Dermis microvascular lymphatic vessel endothelial cell (primary cell): ENCODE measurements around the gene PPP1R14D. TPM values are rescaled to one million over a fixed set of nuclear protein-coding genes. Genes with fewer than 3 reads are reported as not detected.

Source experiments
- DNase-seq, 2 donors: peaks; one replicate each; pipeline versions ENCODE4 v3.0.0 to v3.0.0-alpha.2; 2010; ENCODE audit warnings: low read depth in 2 of 2
- total RNA-seq: library from RNA; depleted of rRNA; stranded (reverse); fragments of >200 nt; gene quantifications from 2 replicates; pipeline ENCODE4 v1.2.1, GENCODE V29; 2014

Gene PPP1R14D
- total RNA-seq, 1 donor from 2014 or later, result not detected

DNA sequence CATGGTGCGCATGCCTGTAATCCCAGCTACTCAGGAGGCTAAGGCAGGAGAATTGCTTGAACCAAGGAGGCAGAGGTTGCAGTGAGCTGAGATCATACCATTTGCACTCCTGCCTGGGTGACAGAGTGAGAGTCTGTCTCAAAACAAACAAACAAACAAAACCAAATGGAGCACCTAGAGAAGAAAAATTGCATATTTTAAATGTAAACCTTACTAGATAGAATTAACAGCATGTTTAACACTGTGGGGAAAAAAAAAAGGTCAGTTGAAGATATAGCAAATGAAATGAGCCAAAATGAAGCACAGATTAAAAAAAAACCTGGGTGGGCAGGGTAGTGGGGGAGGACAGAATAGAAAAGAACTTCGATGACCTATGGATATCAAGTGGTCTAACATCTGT lies 7.3 kb downstream of the PPP1R14D start:
- DNase-seq, result no peak

DNA sequence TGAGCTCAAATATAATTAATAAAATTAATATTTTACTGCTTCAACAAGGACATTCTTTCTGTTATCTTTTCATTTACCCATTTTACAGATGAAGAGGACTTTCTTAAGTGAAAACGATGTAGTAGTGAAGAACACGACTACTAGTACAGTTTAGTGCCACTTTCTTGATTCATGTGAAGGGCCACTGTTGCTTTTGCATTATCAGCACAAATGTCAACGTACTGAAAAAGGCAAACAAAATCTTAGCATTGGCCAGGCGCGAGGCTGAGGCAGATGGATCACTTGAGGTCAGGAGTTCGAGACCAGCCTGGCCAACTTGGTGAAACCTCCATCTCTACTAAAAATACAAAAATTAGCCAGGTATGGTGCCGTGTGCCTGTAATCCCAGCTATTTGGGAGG lies 9.5 kb downstream of the PPP1R14D start:
- DNase-seq, result no peak

DNA sequence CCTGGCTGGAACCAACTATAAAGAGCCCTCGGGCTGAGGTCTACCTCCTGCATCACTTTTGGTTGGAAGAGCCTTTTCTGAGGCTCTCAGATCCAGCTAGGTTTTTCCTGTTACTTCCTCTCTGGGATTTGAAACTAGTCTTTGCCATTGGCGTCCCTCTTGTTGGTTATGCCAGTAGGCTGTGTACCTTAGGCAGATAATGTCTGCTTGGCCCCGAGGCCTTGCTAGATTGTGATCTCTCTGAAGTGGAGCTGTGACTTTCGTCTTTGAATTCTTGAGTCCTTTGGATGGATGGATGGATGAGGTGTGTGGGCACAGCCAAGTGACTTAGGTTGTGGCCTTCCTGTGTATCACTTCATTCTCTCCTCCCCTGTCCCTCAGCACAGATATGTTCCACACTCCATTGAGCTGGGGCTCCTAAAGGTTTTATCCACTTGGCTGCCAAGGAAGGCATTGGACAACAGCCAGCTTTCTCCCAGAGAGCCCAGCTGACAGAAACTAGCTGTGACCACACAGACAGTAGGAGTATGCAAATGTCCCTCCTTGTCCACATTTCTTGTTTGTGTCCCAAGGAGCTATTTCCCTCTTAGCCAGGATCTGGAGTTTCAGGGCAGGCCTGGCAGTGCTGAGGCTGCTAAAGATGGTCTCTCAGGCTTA lies 13.3 kb downstream of the PPP1R14D start:
- DNase-seq, result no peak

DNA sequence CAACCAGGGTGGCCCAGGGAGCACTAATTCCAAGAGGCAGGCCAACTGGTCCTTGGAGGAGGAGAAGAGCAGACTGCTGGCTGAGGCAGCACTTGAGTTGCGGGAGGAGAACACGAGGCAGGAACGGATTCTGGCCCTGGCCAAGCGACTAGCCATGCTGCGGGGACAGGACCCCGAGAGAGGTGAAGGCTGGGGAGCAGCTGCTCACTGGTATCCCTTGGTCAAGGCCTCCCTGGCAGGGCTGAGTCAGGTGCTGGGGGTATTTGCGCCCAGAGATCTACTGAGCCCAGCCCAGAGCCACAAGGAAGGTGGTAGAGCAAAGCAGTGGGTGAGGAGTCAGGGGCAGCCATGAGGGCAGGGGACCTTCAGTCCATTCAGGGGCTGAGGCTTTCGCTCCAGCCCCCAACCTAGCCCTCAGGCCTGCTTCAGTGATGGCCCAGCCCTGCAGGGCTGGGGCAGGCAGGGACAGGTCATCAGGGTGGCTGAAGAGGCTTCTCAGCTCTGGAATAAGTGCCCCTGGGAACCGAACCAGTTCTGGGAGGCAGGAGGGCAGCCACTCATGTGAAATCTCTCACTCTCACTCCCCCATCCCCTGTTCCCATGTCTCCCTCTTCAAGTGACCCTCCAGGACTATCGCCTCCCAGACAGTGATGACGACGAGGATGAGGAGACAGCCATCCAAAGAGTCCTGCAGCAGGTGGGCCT lies 15.6 kb downstream of the PPP1R14D start:
- no peak for DNase-seq

DNA sequence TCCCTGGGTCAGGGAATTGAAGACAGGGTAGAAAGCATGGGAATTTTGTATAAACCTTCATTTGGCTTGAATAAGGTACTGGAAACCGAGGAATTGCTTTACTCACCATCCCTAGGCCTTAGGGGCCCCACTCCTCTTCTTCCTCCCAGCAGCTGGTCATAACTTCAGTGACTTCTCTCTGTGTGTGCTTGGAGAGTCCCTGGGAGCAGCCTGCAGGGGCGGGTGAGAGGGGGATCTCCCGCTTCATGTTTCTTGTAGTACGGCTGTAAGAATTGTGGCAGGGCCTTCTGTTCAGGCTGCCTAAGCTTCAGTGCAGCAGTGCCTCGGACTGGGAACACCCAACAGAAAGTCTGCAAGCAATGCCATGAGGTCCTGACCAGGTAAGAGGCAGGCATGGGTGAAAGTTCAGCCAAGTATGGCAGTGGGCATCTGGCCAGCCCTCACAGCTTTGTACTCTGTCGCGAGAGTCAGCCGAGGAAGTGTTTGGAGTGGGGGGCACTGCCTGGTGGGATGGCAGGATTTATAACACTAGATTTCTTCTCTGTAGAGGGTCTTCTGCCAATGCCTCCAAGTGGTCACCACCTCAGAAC lies 19.6 kb downstream of the PPP1R14D start:
- no peak for DNase-seq

DNA sequence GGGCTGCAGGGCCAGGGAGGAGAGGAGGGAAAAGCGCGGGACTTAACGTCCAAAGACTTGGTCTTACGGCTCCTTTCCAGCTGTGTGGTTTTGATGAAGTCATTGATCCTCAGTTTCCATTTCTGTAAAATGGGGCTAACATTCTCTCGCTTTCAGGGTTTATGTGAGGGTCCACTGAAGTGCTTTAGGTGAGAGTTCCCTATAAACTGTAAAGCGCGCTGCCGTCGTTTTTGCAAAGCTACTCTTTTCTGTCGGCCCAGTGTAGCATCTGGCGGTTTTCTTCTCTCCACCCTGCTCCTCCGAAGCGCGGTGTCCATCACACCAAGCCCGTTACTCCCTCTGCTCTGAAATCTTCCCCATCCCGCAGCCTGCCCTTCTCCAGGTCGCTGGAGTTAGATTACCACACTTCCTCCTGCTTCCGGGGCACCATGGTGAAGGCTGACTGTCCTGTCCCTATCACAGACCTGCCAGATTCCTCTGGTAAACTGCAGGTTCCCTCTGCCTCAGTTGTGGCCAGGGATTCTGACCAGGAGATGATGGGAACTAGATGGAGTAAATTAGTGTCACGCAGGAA lies 20.5 kb downstream of the PPP1R14D start:
- DNase-seq, result no peak

DNA sequence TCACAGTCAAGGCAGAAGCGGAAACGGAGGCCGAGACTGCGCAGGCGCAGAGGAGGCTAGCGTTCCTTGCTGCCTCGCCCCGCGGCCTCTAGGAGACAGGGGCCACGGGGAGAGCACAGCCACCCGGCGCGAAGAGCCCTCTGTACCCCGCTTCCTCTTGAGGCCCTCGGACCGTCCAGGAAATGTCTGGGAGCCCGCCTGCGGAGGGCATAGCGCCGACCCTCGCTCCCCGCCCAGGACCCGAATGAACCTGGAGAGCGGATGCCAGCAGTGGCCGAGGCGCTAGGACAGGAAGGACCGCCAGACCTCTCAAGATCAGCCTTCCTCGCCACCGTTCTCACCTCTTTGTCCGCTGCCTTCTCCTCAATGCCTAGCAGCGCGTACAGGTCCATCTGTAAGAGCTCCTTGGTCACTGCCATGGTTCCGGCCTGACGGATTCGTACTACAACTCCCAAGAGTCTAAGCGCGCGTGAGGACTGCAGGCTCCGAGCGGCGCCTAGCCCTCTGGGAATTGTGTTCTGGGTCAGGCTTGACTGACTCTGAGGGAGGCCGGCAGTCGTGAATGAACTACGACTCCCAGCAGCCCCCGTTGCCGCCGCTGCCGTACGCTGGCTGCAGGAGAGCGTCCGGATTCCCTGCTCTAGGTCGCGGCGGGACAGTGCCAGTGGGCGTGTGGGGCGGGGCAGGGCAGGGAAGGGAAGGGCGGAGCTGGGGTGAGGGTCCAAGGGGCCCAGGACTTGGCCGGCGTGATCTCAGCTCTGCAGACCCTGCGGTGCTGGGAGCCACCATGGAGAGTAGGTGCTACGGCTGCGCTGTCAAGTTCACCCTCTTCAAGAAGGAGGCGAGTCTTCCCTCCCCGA lies 21.2 kb downstream of the PPP1R14D start, which contains the start of the genes DNAJC17 and ZFYVE19:
Gene DNAJC17 (minus strand): TSS at position 446 of the 860 bp plus-strand sequence. CDS start 27 bp downstream, at position 419.
Gene ZFYVE19 (plus strand): TSS at position 62 of the 860 bp plus-strand sequence. CDS start 501 bp downstream, at position 563.
- DNase-seq, result peak; percentile 95 to 99

DNA sequence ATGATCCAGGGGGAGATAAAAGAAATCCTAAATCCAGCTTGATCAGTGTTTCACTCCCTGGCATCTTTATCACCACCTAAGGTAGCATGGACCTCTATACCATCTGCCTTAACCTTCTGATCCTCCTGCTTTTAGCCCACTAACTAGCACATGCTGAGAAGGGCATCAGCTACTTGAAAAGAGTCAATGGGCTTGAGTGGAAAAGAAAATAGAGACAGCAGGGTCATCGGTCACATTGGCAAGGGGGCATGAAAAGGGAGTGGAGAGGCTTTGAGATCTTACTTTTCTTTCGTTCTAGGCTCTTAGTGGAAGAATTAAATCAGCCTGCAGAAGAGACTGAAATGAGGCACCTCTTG lies 21.9 kb downstream of the PPP1R14D start:
- DNase-seq, result no peak

DNA sequence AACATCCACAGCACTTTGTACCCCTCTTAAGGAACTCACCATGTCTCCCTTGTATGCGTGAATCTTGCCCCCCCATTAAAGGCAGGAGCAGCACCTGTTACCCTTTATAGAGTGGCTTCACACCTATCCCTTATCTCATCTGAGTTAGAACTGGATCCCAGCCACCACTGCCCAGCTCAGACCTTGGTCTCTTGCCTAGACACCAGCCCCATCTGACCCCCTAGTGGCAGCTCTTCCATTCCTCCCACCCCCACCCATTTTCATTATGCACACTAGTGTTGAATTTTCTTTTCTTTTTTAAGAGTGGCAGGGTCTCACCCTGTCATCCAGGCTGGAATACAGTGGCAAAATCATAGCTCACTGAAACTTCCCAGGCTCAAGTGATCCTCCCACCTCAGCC lies 24.8 kb downstream of the PPP1R14D start:
- DNase-seq, result no peak

DNA sequence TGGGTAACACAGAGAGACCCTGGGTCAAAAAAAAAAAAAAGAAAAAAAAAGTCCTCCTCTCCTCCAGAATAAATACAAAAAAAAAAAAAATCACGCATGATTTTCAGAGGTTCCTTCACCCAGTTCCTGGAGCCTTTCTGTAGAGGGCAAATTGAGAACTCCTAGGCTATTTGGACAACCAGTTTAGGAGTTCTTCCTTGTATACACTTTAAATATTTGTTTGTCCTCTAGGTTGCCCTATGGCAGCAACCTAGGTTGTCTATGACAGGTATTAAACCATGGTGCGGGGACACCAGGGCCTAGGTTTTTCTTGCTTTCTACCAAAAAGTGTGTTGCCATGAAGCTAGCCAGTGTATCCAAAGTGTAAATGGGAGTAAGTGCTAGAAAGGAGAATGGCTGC lies 25.4 kb downstream of the PPP1R14D start:
- no peak for DNase-seq

DNA sequence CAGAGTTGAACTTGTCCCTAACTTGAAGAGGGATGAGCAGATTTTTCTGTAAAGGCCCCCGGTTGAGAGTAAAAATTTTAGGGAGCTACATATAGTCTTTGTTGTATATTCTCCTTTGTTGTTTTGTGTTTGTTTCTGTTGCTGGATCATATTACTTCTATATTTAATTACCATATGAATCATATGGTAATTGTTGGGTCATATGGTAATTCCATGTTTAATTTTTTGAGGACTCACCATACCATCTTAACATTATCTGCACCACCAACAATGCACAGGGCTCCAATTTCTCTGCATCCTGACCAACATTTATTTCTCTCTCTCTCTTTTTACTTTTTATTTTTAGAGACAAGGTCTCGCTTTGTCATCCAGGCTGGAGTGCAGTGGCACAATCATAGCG lies 29.0 kb downstream of the PPP1R14D start:
- no peak for DNase-seq

DNA sequence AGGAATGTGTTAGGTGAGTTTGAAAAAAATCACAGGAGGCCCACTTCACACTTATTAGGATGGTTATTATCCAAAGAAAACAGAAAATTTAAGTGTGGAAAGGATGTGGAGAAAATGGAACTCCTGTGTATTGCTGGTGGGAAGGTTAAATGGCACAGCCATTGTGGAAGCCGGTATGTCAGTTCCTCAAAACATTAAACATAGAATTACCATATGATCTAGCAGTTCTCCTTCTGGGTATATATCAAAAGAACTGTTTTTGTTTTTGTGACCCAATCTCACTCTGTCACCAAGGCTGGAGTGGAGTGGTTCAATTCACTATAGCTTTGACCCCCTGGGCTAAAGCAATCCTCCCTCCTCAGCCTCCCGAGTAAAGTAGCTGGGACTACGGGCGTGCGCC lies 32.0 kb downstream of the PPP1R14D start:
- DNase-seq, result peak in 1 of 2 donors; percentile 15

DNA sequence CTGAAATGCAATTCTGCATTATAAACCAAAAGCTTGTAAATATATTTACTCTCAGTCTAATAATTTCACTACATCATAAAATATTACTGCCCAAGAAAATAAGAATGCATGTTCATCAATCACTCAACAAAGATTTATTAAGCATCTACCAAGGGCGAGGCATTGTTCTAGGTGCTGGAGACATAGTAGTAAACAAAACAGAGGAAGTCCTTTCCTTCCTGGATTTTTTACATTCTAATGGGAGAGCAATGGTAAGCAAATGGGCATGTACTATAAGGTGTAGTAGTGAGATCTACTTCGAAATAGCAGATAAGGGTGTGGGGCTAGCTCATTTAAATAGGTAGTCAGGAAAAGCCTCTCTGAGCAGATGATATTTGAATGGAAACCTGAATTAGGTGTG lies 32.5 kb downstream of the PPP1R14D start:
- DNase-seq, result peak in 1 of 2 donors; percentile 85

DNA sequence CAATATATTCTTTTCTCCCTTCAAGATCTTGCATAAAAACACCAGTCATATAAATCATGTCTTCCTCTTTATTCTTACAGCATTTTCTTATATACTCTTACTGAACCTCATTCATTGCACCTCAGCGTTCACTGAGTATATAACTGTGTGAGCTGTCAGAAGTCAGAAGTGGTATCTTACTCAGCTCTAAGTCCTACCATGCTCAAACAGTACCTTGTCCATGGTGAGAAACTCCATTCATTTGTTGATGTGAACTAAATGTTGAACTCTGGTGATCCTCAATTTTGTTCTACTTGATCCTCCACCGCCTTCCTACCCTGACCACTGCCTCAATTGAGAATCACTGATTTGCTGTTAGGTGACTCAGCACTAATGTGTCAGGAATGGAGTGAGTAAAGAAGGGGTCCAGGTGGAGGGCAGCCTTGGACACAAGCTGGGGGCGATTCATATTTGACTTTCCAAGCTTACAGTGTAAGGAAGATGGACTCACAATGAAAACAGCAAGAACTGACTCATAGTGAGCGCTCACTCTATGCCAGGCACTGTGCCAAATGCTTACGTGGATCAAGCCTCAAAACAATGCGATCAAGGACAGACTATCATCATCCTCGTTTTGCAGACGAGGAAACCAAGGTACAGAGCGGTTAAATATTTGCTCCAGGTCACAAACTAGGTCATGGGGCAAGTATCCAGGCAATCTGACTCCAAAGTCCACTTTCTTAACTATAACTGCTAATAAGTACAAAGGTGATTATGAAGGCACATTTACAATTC lies 35.1 kb downstream of the PPP1R14D start:
- DNase-seq, result peak; percentile 91 to 99

DNA sequence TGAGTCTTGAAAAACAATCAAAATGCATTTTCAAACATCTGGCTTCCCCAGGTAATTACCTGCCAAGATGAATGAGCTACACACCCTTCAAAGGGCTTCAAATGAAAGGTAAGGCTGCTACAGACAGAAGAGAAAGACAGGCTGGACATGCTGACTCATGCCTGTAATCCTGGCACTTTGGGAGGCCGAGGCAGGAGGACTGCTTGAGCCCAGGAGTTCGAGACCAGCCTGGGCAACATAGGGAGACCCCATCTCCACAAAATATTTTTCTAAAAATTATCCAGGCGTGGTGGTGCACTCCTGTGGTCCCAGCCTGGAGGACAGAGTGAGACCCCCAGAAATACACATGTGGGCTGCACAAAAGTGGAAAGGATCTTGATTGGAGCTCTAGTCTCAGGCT lies 36.1 kb downstream of the PPP1R14D start:
- DNase-seq, result no peak

DNA sequence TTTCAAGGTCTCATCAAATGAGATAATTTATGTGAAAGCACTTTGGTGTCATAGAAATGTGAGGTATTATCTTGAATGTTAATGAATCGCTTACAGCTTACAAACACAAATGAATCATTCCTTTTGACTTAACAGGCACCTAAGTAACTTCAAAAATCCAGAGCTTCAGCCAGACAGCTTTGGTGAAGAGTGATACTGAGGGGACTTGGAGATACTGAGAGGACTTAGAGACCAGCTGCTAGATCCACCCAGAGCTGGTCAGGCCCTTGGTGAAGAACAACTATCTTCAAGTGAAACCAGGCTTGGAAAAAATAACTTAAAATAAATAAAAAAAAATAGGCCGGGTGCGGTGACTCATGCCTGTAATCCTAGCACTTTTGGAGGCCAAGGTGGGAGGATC lies 37.8 kb downstream of the PPP1R14D start:
- DNase-seq, result no peak

DNA sequence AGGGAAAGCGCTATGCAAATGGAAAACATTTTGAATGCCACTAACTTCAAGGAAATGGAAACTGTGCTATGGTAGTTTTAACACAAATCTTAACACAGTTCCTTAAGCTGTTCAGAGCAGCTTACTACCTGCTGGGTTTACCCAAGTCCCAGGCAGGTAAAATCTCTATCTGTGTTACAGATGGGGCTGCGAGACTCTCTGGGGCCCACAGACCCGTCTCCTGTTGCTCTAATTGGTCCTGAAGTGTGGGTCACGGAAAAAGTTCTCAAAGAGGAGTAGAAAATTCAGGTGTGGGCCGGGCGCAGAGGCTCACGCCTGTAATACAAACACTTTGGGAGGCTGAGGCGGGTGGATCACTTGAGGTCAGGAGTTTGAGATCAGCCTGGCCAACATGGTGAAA lies 38.5 kb downstream of the PPP1R14D start:
- DNase-seq, result no peak

DNA sequence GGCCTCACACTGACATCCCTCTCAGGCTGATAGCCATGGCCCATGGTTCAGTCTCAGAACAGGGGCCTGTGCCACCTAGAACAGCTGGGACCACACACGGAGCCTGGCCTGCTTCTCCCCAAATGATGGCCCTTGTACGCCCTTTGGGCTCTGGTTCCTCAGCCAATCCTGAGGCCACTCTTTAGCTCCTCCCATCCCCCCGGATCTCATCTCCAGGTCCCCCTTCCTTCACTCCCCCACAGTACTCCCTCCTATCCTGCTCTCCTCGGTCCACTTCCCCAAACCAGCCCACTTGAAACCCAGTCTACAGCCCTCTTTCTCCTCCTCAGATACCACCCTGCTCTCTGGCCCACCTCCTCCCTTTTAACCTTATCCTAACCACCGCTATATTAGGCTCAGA lies 39.4 kb downstream of the PPP1R14D start:
- DNase-seq, result no peak

DNA sequence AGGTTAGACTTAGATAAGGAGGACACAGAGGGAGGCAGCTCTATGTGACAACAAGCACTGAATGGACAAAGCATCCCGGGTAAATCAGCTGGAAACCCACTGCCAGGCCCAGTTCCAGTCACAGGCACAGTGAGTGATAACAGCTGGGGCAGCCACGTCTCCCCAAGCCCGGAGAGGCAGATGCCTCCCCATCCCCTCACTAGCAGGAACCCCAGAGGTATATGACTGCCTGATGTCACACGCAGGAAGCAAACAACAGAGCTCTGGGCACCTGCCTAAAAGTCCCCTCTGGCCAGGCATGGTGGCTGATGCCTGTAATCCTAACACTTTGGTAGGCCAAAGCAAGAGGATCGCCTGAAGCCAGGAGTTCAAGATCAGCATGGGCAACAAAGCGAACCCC lies 40.5 kb downstream of the PPP1R14D start:
- no peak for DNase-seq

DNA sequence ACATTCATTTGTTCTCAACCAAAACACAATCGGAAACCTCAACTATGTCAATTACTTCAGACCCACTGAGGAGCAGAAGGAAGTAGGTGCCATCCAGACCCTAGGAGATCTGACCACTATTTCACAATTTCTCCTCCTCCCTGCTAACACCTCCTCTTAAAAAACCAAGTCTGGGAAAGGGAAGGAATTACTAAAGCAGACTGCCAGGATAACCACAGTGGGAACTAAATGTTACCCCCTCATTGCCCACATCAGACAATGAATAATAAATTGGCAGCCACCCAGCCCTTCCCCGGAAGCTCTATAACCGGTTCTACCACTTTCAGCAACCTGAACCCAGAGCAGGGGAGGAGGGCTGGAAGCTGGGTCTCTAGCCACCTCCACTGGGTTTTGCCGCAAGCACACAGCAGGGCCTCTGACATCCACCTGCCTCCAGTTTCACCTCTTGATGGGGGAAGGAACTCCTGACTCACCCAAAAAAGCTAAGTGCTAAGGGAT lies 41.1 kb downstream of the PPP1R14D start:
- peak in 1 of 2 donors; percentile 63 for DNase-seq

DNA sequence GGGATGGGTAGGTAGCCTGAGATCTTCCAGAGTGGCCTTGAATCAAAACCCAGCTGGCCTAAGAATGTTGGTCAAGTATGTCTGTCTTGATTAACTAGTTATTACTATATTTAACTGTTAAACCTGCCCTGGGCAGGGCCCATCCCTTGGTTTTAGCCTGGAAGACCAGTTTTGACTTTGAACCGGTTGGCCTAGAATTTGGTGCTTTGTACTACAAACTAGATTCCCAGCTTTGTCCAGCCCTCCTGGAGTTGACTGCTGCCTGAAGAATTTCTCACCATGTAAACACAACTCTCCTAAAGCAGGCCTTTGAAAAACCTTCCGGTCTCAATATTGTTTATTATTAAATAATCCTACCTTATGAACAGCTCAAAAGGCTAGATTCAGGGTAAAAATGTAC lies 42.7 kb downstream of the PPP1R14D start:
- no peak for DNase-seq
